Measurements from ENCODE around the gene CEP170.

DNA sequence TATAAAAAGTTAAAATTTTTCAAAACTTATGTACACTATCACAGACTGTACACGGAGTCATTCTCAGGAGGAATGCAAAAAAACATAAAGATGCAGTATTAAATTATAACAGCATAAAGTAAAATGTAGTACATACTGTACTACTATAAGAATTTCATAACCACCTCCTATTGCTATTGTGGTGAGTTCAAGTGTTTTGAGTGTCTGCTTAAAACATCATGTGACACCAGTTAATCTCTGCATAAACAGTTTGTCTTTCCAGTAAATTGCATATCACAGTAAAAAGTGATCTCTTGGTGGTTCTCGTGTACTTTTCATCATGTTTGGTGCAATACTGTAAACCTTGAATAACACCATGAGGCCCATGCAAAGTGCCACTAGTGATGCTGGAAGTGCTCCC, 46.0 kb upstream of the CEP170 start:
- TF ChIP-seq POLR2A (IDR thresholded peaks at IDR 0.05; ENCODE audit: low read depth, low read length): no peak
- no peak for TF ChIP-seq TAF1 (IDR thresholded peaks at IDR 0.05; ENCODE audit: borderline replicate concordance, low read depth, low read length)
